ENCODE data around the gene C18orf32.
"Not testable (repeated sequence)": the region's sequence is repeated elsewhere in the genome, so short reads cannot be mapped to it uniquely, and the experiment has no call there.

C18orf32 gene

GRCh38 chr18:49486953-49487710 lies at the start of gene C18orf32:
TSS of gene C18orf32 (minus strand) at chr18:49487234. CDS start at chr18:49483748, 3,486 bp downstream.
- peak; percentile 92 for DNase-seq

GRCh38 chr18:49534846-49535601 lies 48.0 kb upstream of the C18orf32 start:
- no peak for DNase-seq

- no peak for DNase-seq
Observed at GRCh38 chr18:49531678-49532153, 44.7 kb upstream of the C18orf32 start.

GRCh38 chr18:49529596-49529995 lies 42.6 kb upstream of the C18orf32 start:
- DNase-seq: peak; percentile 36

GRCh38 chr18:49527631-49528327 lies 40.7 kb upstream of the C18orf32 start:
- no peak for DNase-seq

- DNase-seq: no peak
Observed at GRCh38 chr18:49525981-49526380, 38.9 kb upstream of the C18orf32 start.

- DNase-seq: no peak
Observed at GRCh38 chr18:49524951-49525350, 37.9 kb upstream of the C18orf32 start.

- DNase-seq: no peak
Observed at GRCh38 chr18:49524349-49524748, 37.3 kb upstream of the C18orf32 start.

- not testable (repeated sequence) for DNase-seq
Observed at GRCh38 chr18:49523580-49524093, 36.6 kb upstream of the C18orf32 start.

- no peak for DNase-seq
Observed at GRCh38 chr18:49521216-49521835, 34.3 kb upstream of the C18orf32 start.

GRCh38 chr18:49520661-49521145 lies 33.7 kb upstream of the C18orf32 start:
- DNase-seq: no peak

- no peak for DNase-seq
Observed at GRCh38 chr18:49519101-49519971, 32.3 kb upstream of the C18orf32 start.

- no peak for DNase-seq
Observed at GRCh38 chr18:49517483-49517882, 30.4 kb upstream of the C18orf32 start.

- no peak for DNase-seq
Observed at GRCh38 chr18:49515516-49515915, 28.5 kb upstream of the C18orf32 start.

GRCh38 chr18:49515003-49515402 lies 28.0 kb upstream of the C18orf32 start:
- not testable (repeated sequence) for DNase-seq

GRCh38 chr18:49514577-49514976 lies 27.5 kb upstream of the C18orf32 start:
- DNase-seq: no peak

GRCh38 chr18:49512876-49513275 lies 25.8 kb upstream of the C18orf32 start:
- DNase-seq: not testable (repeated sequence)

GRCh38 chr18:49510393-49511115 lies 23.5 kb upstream of the C18orf32 start:
- DNase-seq: peak; percentile 65

- DNase-seq: not testable (repeated sequence)
Observed at GRCh38 chr18:49506438-49506837, 19.4 kb upstream of the C18orf32 start.

- no peak for DNase-seq
Observed at GRCh38 chr18:49503931-49504330, 16.9 kb upstream of the C18orf32 start.
